OCI-LY3 (cell line): ENCODE data around the gene GPATCH8.

Experiments used
- H2AFZ ChIP-seq: fragments of 200-600, 300-600 bp; shearing (Covaris generic); 2 replicates; pipeline ENCODE4 v1.6.0; 2014; ENCODE audit warnings: antibody characterized with exemption, low read depth, low read length
- H3K27ac ChIP-seq: fragments of 200-600, 300-600 bp; sonication (generic); 2 replicates; pipeline ENCODE4 v1.5.1; 2014; ENCODE audit warnings: mild to moderate bottlenecking, low read length, moderate library complexity, mixed read lengths
- H3K27me3 ChIP-seq: fragments of 200-600, 300-600 bp; sonication (generic); 2 replicates; pipeline ENCODE4 v1.6.1; 2014; ENCODE audit warnings: low read depth, low read length, mixed read lengths
- H3K36me3 ChIP-seq: fragments of 200-600, 300-600 bp; sonication (generic); replicated peaks from 2 replicates; pipeline ENCODE3; 2014; ENCODE audit warnings: low read depth, low read length, mixed read lengths
- H3K4me1 ChIP-seq: fragments of 300-600, 200-600 bp; sonication (generic); 2 replicates; pipeline ENCODE4 v1.6.1; 2014; ENCODE audit warnings: low read length, mixed read lengths
- H3K4me2 ChIP-seq: fragments of 200-600, 300-600 bp; sonication (generic); 2 replicates; pipeline ENCODE4 v1.6.1; 2014; ENCODE audit warnings: low read length, mixed read lengths
- H3K4me3 ChIP-seq: fragments of 300-600, 200-600 bp; sonication (generic); 2 replicates; pipeline ENCODE4 v1.5.1; 2014; ENCODE audit warnings: antibody characterized with exemption, mild to moderate bottlenecking, low read length, moderate library complexity
- H3K79me2 ChIP-seq: fragments of 300-600, 200-600 bp; shearing (Covaris generic); 2 replicates; pipeline ENCODE4 v1.6.1; 2014; ENCODE audit warnings: mild to moderate bottlenecking, low read length, mixed read lengths
- H3K9ac ChIP-seq: fragments of 300-600, 200-600 bp; shearing (Covaris generic); 2 replicates; pipeline ENCODE4 v1.6.0; 2014; ENCODE audit warnings: mild to moderate bottlenecking, low read length, moderate library complexity
- H3K9me3 ChIP-seq: fragments of 200-600, 300-600 bp; shearing (Covaris generic); 2 replicates; pipeline ENCODE4 v1.6.1; 2014; ENCODE audit warnings: low read length, mixed read lengths; ENCODE audit not compliant: insufficient read depth
- H4K20me1 ChIP-seq: fragments of 200-600, 300-600 bp; sonication (generic); 2 replicates; pipeline ENCODE4 v1.6.1; 2016; ENCODE audit warnings: low read length, mixed read lengths; ENCODE audit not compliant: insufficient read depth
- CTCF ChIP-seq: fragments of 200-600, 300-600 bp; sonication (generic); IDR thresholded peaks from 2 replicates; pipeline ENCODE4 v1.5.1; 2014; ENCODE audit warnings: antibody characterized with exemption, low read length, low read depth
- EZH2phosphoT487 ChIP-seq: fragments of 200-600 bp; shearing (Covaris generic); IDR thresholded peaks from 2 replicates; pipeline ENCODE4 v1.6.1; 2018; ENCODE audit warnings: antibody characterized with exemption, mixed run types, low read depth

GPATCH8 gene

GRCh38 chr17:44354582-44355561 lies 148.3 kb downstream of the GPATCH8 start:
- no peaks in the 10 kb centered on the region for H3K27me3 ChIP-seq
- no peak overlapping the region for H2AFZ ChIP-seq
- no peak overlapping the region for H3K27ac ChIP-seq
- H3K4me3 ChIP-seq, result peak overlapping the region; percentile 82
- peaks cover 13% of the 10 kb centered on the region for H3K4me1 ChIP-seq
- H3K79me2 ChIP-seq, result peaks cover 2% of the 10 kb centered on the region; the same call in 1 of the 2 replicates
- H3K9me3 ChIP-seq, result no peaks in the 10 kb centered on the region
- H3K36me3 ChIP-seq, result peaks cover 32% of the 10 kb centered on the region
- peaks cover 8% of the 10 kb centered on the region; the same call in 1 of the 2 replicates for H4K20me1 ChIP-seq
- H3K4me2 ChIP-seq, result peak overlapping the region; percentile 66
- H3K9ac ChIP-seq, result peak overlapping the region; percentile 60
- TF ChIP-seq EZH2phosphoT487, result no peak
- TF ChIP-seq CTCF, result peak; percentile 48

- H2AFZ ChIP-seq, result no peak overlapping the region
- peak overlapping the region; percentile 62 for H3K9ac ChIP-seq
- H3K79me2 ChIP-seq, result peaks cover 13% of the 10 kb centered on the region
- peaks cover 8% of the 10 kb centered on the region; the same call in 1 of the 2 replicates for H4K20me1 ChIP-seq
- H3K36me3 ChIP-seq, result peaks cover 41% of the 10 kb centered on the region
- TF ChIP-seq CTCF (no peak), EZH2phosphoT487 (no peak)
- H3K4me3 ChIP-seq, result peak overlapping the region; percentile 82
- no peak overlapping the region for H3K27ac ChIP-seq
- peak overlapping the region; percentile 88 for H3K4me2 ChIP-seq
- no peaks in the 10 kb centered on the region for H3K27me3 ChIP-seq
- H3K9me3 ChIP-seq, result no peaks in the 10 kb centered on the region
- peaks cover 24% of the 10 kb centered on the region for H3K4me1 ChIP-seq
Measured at GRCh38 chr17:44353672-44354331, 149.4 kb downstream of the GPATCH8 start.

GRCh38 chr17:44352828-44353671 lies 150.2 kb downstream of the GPATCH8 start:
- no peaks in the 10 kb centered on the region for H3K9me3 ChIP-seq
- H4K20me1 ChIP-seq, result peaks cover 8% of the 10 kb centered on the region; the same call in 1 of the 2 replicates
- H3K4me2 ChIP-seq, result peak overlapping the region; percentile 88
- no peak overlapping the region for H2AFZ ChIP-seq
- H3K4me1 ChIP-seq, result peaks cover 30% of the 10 kb centered on the region
- peak overlapping the region; percentile 62 for H3K9ac ChIP-seq
- no peaks in the 10 kb centered on the region for H3K27me3 ChIP-seq
- no peak overlapping the region for H3K27ac ChIP-seq
- peaks cover 41% of the 10 kb centered on the region for H3K36me3 ChIP-seq
- peak overlapping the region; percentile 82 for H3K4me3 ChIP-seq
- peaks cover 14% of the 10 kb centered on the region for H3K79me2 ChIP-seq
- TF ChIP-seq CTCF (no peak), EZH2phosphoT487 (no peak)
